GM10266 (cell line): ENCODE measurements around the gene TMEM35A.

Experiments
- DNase-seq: peaks from one replicate; pipeline ENCODE4 v3.0.0; 2012; ENCODE audit errors: extremely low spot score
- TF ChIP-seq, protein P1 (sequence below): IDR thresholded peaks from 2 replicates; pipeline ENCODE4 v1.5.1; 2012; ENCODE audit warnings: mild to moderate bottlenecking, low read depth; ENCODE audit not compliant: control insufficient read depth, insufficient read depth; ENCODE audit errors: missing control alignments

TMEM35A gene

DNA sequence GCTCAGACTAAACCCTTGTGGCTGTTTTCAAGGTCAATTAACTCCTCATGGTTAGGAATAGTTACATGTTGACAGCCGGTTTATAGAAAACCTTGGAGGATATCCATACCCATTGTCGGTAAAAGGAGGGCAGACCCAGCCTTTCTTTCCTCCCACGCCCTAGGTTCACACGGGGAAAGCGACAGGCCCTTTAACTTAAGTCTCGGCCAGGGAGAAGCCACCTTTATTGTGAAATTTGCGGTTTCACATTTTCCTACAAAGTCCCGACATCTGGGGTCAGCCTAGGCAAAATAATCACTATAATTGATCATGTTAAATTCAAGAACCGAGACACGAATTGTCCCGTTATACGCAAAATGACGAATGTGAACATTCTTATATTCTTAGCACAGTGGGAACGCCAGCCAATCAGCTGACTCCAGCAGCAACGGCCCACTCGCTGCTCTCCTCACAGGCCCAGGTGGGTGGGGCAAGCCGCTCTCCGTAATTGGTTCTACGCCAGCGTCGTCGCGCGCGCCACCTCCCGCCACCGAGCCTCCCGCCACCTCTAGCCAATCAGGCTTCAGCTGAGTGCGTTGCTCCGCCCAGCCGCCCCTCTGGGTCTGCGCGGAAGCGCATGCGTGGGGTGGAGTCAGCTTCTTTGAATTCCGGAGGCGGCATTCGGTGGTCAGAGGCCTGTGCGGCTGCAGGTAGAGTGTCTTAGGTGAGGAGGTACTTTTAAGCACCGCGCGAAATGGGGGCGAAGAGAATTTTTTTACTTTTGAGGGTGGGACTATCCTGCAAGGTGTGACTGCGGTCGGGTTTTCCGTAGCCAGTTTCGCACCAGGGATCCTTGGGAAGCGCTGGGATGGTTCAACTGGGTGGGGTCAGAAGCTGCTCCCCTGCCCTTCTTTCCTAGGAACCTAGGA lies 19.1 kb downstream of the TMEM35A start, which contains the start of gene CENPI:
CENPI (plus strand) TSS at position 659 of the 908 bp plus-strand sequence. CDS start 2,867 bp downstream, outside the sequence.
- DNase-seq = peak; percentile 87
- TF ChIP-seq, protein P1, sequence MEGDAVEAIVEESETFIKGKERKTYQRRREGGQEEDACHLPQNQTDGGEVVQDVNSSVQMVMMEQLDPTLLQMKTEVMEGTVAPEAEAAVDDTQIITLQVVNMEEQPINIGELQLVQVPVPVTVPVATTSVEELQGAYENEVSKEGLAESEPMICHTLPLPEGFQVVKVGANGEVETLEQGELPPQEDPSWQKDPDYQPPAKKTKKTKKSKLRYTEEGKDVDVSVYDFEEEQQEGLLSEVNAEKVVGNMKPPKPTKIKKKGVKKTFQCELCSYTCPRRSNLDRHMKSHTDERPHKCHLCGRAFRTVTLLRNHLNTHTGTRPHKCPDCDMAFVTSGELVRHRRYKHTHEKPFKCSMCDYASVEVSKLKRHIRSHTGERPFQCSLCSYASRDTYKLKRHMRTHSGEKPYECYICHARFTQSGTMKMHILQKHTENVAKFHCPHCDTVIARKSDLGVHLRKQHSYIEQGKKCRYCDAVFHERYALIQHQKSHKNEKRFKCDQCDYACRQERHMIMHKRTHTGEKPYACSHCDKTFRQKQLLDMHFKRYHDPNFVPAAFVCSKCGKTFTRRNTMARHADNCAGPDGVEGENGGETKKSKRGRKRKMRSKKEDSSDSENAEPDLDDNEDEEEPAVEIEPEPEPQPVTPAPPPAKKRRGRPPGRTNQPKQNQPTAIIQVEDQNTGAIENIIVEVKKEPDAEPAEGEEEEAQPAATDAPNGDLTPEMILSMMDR = no peak

DNA sequence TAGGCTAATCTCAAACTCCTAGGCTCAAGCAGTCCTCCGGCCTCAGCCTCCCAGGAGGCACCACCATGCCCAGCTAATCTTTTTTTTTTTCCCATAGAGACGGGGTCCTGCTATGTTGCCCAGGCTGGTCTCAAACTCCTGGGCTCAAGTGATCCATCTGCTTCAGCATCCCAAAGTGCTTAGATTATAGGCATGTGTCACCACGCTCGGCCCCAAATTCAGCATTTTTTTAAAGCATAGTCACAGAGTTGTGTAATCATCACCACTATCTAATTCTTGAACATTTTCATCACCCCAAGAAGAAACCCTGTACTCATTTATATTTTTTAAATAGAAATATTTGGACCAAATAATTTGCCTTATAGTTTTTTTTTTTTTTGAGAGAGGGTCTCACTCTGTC lies 29.6 kb downstream of the TMEM35A start:
- no peak for DNase-seq
- TF ChIP-seq, protein P1 = no peak

DNA sequence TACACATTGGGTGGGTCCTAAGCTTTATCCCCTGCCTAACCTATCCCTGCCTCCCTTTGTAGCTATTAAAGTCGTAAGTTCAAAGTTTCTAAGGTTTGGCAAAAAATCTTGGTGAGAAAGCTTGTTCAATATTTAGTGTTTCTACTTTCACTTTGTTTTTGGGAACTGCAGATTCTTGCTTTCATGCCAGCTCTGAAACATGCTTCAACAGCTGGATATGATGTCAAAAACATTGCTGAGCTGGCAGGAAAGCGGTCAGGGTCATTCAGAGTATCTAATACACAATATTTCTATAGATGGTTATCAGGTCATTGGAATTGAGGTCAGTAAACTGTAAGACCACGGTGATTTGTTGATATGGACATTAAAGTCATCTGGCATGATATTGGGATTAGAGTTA lies 39.0 kb downstream of the TMEM35A start:
- no peak for DNase-seq
- TF ChIP-seq, protein P1 = no peak

DNA sequence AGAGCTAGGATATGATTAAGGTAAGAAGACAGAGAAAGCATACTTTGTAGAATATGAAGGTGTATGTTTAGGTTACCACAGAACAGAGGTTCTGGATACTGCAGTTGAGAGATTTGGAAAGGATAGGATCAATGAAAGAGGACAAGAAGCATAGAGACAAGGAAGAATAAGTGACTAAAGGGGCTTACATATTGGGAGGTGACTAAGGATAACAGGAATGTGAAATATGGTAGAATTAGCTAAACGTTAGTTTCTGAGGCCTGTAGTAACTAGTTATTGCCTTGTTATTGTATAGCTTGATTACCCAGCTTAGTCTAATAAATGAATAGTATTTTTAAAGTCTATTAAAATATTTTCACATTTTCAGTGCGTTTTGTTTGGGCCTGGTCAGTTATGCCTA lies 57.6 kb downstream of the TMEM35A start:
- TF ChIP-seq, protein P1 = no peak

More for the DNA sequence above, 57.6 kb downstream of the TMEM35A start:
- no peak for DNase-seq
